ENCODE measurements around the gene DLGAP1.
"Not testable (repeated sequence)": the region's sequence is repeated elsewhere in the genome, so short reads cannot be mapped to it uniquely, and the experiment has no call there.

The DLGAP1 gene

DNA sequence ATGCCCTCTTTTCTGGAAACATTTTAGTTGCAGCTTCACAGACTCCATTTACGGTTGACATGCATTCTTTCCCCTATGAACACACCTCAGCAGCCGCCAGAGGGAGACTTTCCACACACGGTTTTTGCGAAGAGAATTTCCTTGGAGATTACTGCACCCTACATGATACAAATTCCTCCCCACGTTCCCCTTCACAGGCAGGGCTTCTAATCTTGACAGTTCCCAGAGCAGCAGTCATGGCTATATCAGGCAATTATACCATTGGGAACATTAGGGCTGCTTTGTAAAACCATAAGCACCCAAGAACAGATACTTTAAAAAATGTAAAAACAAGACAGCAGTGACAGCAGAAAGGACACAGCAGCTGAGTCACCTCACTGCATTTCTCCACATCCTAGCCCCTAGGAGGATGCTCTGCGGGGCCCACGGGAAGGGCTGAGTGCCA lies 751.4 kb downstream of the DLGAP1 start:
- H2AFZ ChIP-seq (ENCODE audit: low read depth, low read length) = no peak overlapping the region
- no peaks in the 10 kb centered on the region for H4K20me1 ChIP-seq (ENCODE audit: insufficient read depth, low read length)
- no peaks in the 10 kb centered on the region for H3K4me1 ChIP-seq (ENCODE audit: low read length)
- H3K27ac ChIP-seq (ENCODE audit: low read length) = no peak overlapping the region
- H3K4me2 ChIP-seq (ENCODE audit: low read length) = peak overlapping the region; percentile 25
- H3K27me3 ChIP-seq (ENCODE audit: low read depth, low read length) = peaks cover 35% of the 10 kb centered on the region
- no peak overlapping the region for H3K4me3 ChIP-seq (ENCODE audit: low read length)
- no peaks in the 10 kb centered on the region for H3K36me3 ChIP-seq (replicated peaks; ENCODE audit: low read depth, low read length)
- H3K9ac ChIP-seq (ENCODE audit: low read length) = no peak overlapping the region
- no peaks in the 10 kb centered on the region for H3K9me3 ChIP-seq (ENCODE audit: insufficient read depth, low read length)
- no peaks in the 10 kb centered on the region for H3K79me2 ChIP-seq (ENCODE audit: low read length)
- TF ChIP-seq EZH2phosphoT487 (IDR thresholded peaks at IDR 0.05; ENCODE audit: low read depth) = no peak
- TF ChIP-seq, protein P1, sequence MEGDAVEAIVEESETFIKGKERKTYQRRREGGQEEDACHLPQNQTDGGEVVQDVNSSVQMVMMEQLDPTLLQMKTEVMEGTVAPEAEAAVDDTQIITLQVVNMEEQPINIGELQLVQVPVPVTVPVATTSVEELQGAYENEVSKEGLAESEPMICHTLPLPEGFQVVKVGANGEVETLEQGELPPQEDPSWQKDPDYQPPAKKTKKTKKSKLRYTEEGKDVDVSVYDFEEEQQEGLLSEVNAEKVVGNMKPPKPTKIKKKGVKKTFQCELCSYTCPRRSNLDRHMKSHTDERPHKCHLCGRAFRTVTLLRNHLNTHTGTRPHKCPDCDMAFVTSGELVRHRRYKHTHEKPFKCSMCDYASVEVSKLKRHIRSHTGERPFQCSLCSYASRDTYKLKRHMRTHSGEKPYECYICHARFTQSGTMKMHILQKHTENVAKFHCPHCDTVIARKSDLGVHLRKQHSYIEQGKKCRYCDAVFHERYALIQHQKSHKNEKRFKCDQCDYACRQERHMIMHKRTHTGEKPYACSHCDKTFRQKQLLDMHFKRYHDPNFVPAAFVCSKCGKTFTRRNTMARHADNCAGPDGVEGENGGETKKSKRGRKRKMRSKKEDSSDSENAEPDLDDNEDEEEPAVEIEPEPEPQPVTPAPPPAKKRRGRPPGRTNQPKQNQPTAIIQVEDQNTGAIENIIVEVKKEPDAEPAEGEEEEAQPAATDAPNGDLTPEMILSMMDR (IDR thresholded peaks at IDR 0.05; ENCODE audit: low read depth, low read length) = peak; percentile 74

GRCh38 chr18:3699707-3700567 lies 755.2 kb downstream of the DLGAP1 start:
- not testable (repeated sequence) for H2AFZ ChIP-seq (ENCODE audit: low read depth, low read length); H3K4me2 ChIP-seq (ENCODE audit: low read length); H3K4me3 ChIP-seq (ENCODE audit: low read length); H3K9me3 ChIP-seq (ENCODE audit: insufficient read depth, low read length); H3K4me1 ChIP-seq (ENCODE audit: low read length); H3K27ac ChIP-seq (ENCODE audit: low read length); H4K20me1 ChIP-seq (ENCODE audit: insufficient read depth, low read length); H3K79me2 ChIP-seq (ENCODE audit: low read length); H3K36me3 ChIP-seq (replicated peaks; ENCODE audit: low read depth, low read length); H3K9ac ChIP-seq (ENCODE audit: low read length)
- H3K27me3 ChIP-seq (ENCODE audit: low read depth, low read length) = peaks cover 13% of the 10 kb centered on the region; the same call in 1 of the 2 replicates

- H3K4me2 ChIP-seq (ENCODE audit: low read length); H2AFZ ChIP-seq (ENCODE audit: low read depth, low read length); H3K4me3 ChIP-seq (ENCODE audit: low read length); H3K27ac ChIP-seq (ENCODE audit: low read length); H3K27me3 ChIP-seq (ENCODE audit: low read depth, low read length); H3K79me2 ChIP-seq (ENCODE audit: low read length); H3K9me3 ChIP-seq (ENCODE audit: insufficient read depth, low read length); H3K36me3 ChIP-seq (replicated peaks; ENCODE audit: low read depth, low read length); H4K20me1 ChIP-seq (ENCODE audit: insufficient read depth, low read length); H3K4me1 ChIP-seq (ENCODE audit: low read length); H3K9ac ChIP-seq (ENCODE audit: low read length): not testable (repeated sequence)
Measured at GRCh38 chr18:3694030-3694778, 760.9 kb downstream of the DLGAP1 start.

- Histone ChIP-seq H3K4me3 (ENCODE audit: low read length) (no peak overlapping the region), H3K9me3 (ENCODE audit: insufficient read depth, low read length) (no peaks in the 10 kb centered on the region), H3K9ac (ENCODE audit: low read length) (no peak overlapping the region), H3K79me2 (ENCODE audit: low read length) (no peaks in the 10 kb centered on the region), H3K4me1 (ENCODE audit: low read length) (peaks cover 8% of the 10 kb centered on the region), H2AFZ (ENCODE audit: low read depth, low read length) (no peak overlapping the region), H3K27me3 (ENCODE audit: low read depth, low read length) (no peaks in the 10 kb centered on the region), H3K27ac (ENCODE audit: low read length) (no peak overlapping the region), H3K36me3 (replicated peaks; ENCODE audit: low read depth, low read length) (no peaks in the 10 kb centered on the region), H4K20me1 (ENCODE audit: insufficient read depth, low read length) (no peaks in the 10 kb centered on the region), H3K4me2 (ENCODE audit: low read length) (no peak overlapping the region)
- no peak for TF ChIP-seq EZH2phosphoT487 (IDR thresholded peaks at IDR 0.05; ENCODE audit: low read depth)
- TF ChIP-seq, protein P1 (IDR thresholded peaks at IDR 0.05; ENCODE audit: low read depth, low read length) = no peak
Measured at GRCh38 chr18:3693410-3693809, 761.7 kb downstream of the DLGAP1 start.

- H2AFZ ChIP-seq (ENCODE audit: low read depth, low read length) = no peak overlapping the region
- no peaks in the 10 kb centered on the region for H3K36me3 ChIP-seq (replicated peaks; ENCODE audit: low read depth, low read length)
- no peak overlapping the region for H3K4me2 ChIP-seq (ENCODE audit: low read length)
- H3K4me1 ChIP-seq (ENCODE audit: low read length) = peaks cover 8% of the 10 kb centered on the region
- H3K9ac ChIP-seq (ENCODE audit: low read length) = no peak overlapping the region
- H3K27me3 ChIP-seq (ENCODE audit: low read depth, low read length) = no peaks in the 10 kb centered on the region
- TF ChIP-seq EZH2phosphoT487 (IDR thresholded peaks at IDR 0.05; ENCODE audit: low read depth) = no peak
- TF ChIP-seq, protein P1 (IDR thresholded peaks at IDR 0.05; ENCODE audit: low read depth, low read length) = no peak
- H3K27ac ChIP-seq (ENCODE audit: low read length) = no peak overlapping the region
- no peaks in the 10 kb centered on the region for H3K9me3 ChIP-seq (ENCODE audit: insufficient read depth, low read length)
- no peaks in the 10 kb centered on the region for H4K20me1 ChIP-seq (ENCODE audit: insufficient read depth, low read length)
- no peaks in the 10 kb centered on the region for H3K79me2 ChIP-seq (ENCODE audit: low read length)
- no peak overlapping the region for H3K4me3 ChIP-seq (ENCODE audit: low read length)
Measured at GRCh38 chr18:3692691-3693090, 762.4 kb downstream of the DLGAP1 start.
